22Rv1 (cell line): ENCODE measurements around the gene FBN1.

Source experiments
- CTCF ChIP-seq: fragments of 450-650 bp; IDR thresholded peaks from 2 replicates; pipeline ENCODE4 v1.5.1; 2017; ENCODE audit warnings: mild to moderate bottlenecking
- ZFX ChIP-seq: fragments of 450-650 bp; IDR thresholded peaks from 2 replicates; pipeline ENCODE4 v1.6.1; 2017; ENCODE audit warnings: antibody characterized with exemption, borderline replicate concordance

DNA sequence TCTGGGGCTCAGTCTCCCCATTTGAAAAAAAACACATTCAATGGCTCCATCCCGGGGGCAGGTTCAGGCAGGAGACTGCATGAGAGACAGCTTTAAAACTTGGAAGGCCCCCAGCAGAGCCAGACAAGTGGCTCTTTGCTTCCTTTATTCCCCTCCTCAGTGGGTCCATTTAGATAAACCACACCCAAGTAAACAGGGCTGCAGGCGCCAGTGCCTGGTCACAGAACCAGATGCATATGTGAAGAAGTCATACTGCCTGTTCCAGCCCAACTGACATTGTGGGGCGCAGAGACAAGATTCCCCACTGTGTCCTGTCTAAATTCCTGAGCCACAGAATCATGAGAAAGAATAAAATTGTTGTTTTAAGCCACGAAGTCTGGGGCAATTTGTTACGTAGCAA, 9.0 kb downstream of the FBN1 start:
- TF ChIP-seq CTCF (no peak), ZFX (no peak)
